Body of pancreas (tissue), 4 donors: ENCODE results near the gene PGAP2. TPM values are rescaled to one million over a fixed set of nuclear protein-coding genes. Genes with fewer than 3 reads are reported as not detected.
A peak's percentile ranks its signal among the peaks of the same experiment; 100 is the strongest.
"Not testable (repeated sequence)": the region's sequence is repeated elsewhere in the genome, so short reads cannot be mapped to it uniquely, and the experiment has no call there.

Source experiments
- ATAC-seq: fragments of 150-250 bp; one replicate; pipeline ENCODE4 v1.9.1; 2016
- DNase-seq, 4 donors: peaks; one replicate each; pipeline ENCODE4 v3.0.0-alpha.2; 2019
- H3K27ac ChIP-seq, 4 donors: fragments of 200-600 bp; sonication (generic); 1 replicate in 3 of 4; 2 replicates in 1 of 4; pipeline versions ENCODE4 v1.5.1 to v1.6.1; 2016 to 2019; ENCODE audit warnings: mild to moderate bottlenecking in 1 of 4, mixed read lengths in 1 of 4, moderate library complexity in 1 of 4
- H3K27me3 ChIP-seq, 2 donors: fragments of 200-600 bp; sonication (generic); one replicate each; pipeline ENCODE4 v1.6.0; 2016; ENCODE audit warnings: mild to moderate bottlenecking in 1 of 2
- H3K36me3 ChIP-seq, 2 donors: fragments of 200-600 bp; sonication (generic); replicated peaks in 1 of 2; 2 replicates each; pipeline ENCODE4 v1.5.1; 2016; ENCODE audit warnings: low read depth in 2 of 2; ENCODE audit not compliant: insufficient read depth in 1 of 2
- H3K4me1 ChIP-seq: fragments of 200-600 bp; sonication (generic); one replicate; pipeline ENCODE4 v1.6.0; 2016
- H3K4me3 ChIP-seq, 2 donors: fragments of 200-600 bp; sonication (generic); 1 replicate in 1 of 2; 2 replicates in 1 of 2; pipeline ENCODE4 v1.5.1; 2016 to 2019
- H3K9me3 ChIP-seq, 3 donors: fragments of 200-600 bp; sonication (generic); 1 replicate in 2 of 3; 2 replicates in 1 of 3; pipeline ENCODE4 v1.5.1; 2016
- CTCF ChIP-seq, 7 experiments: fragments of 450-650 bp in 4 of 7; fragments of 200-600 bp in 3 of 7; sonication (generic) in 3 of 7; IDR thresholded peaks; one replicate each; pipeline ENCODE4 v1.5.1; 2016 to 2019; ENCODE audit warnings: antibody characterized with exemption in 7 of 7
- POLR2A ChIP-seq, 3 donors: fragments of 450-650 bp; IDR thresholded peaks; one replicate each; pipeline ENCODE4 v1.6.1; 2016; ENCODE audit warnings: antibody characterized with exemption in 3 of 3, mild to moderate bottlenecking in 2 of 3
- WGBS, 2 donors: methylation state at CpG; one replicate each; pipeline ENCODE4 v1.1.5; 2017; 5-methylcytosine and 5-hydroxymethylcytosine counted together
- intact Hi-C: fragments of 100-400 bp; cut with DNase I; formaldehyde crosslinking; loops from one replicate; pipeline ENCODE4 v1.15.1; 2023
- total RNA-seq, 2 donors: library from RNA; depleted of rRNA; stranded (reverse); fragments of >200 nt; gene quantifications; one replicate each; pipeline ENCODE4 v1.1.0, GENCODE V29; 2016

Gene PGAP2
- total RNA-seq, result 10 to 100 TPM; 21.5 to 24.1 TPM

GRCh38 chr11:3807909-3808860, at the start of gene PGAP2:
PGAP2 (plus strand) TSS chr11:3808560; CDS start chr11:3811260, 2,700 bp downstream.
- Histone ChIP-seq H3K4me3 (peak within 1 kb of the TSS; percentile 45 to 79), H3K36me3 (no peaks in the 10 kb centered on the region), H3K27me3 (no peaks in the 10 kb centered on the region), H3K9me3 (no peaks in the 10 kb centered on the region), H3K27ac (peak within 1 kb of the TSS; percentile 41 to 84 (median 61)), H3K4me1 (peaks cover 14% of the 10 kb centered on the region)
- TF ChIP-seq CTCF (IDR thresholded peaks at IDR 0.05) (peak; percentile 35 to 61 (median 45)), POLR2A (IDR thresholded peaks at IDR 0.05) (peak in 1 of 3 donors; percentile 12)
- intact Hi-C loops, result no loop called here
- 1 to 2% methylated on average over 17 to 46 of the region's 55 CpGs for WGBS, 2 donors
- DNase-seq, result peak; percentile 55 to 73 (median 60)
- peak; percentile 81 for ATAC-seq

GRCh38 chr11:3764266-3764665, 44.1 kb upstream of the PGAP2 start:
- TF ChIP-seq POLR2A (IDR thresholded peaks at IDR 0.05) (no peak), CTCF (IDR thresholded peaks at IDR 0.05) (no peak)
- no peaks in the 10 kb centered on the region for H3K27me3 ChIP-seq
- no peak for DNase-seq
- H3K4me1 ChIP-seq, result no peaks in the 10 kb centered on the region
- H3K36me3 ChIP-seq, result peaks cover 8 to 41% of the 10 kb centered on the region in 2 donors
- ATAC-seq, result no peak
- no peaks in the 10 kb centered on the region for H3K9me3 ChIP-seq
- H3K27ac ChIP-seq, result no peak overlapping the region
- no peak overlapping the region for H3K4me3 ChIP-seq
- 96 to 97% methylated on average over 4 of the region's 4 CpGs for WGBS, 2 donors
- intact Hi-C loops, result no loop called here

- H3K27me3 ChIP-seq, H3K4me1 ChIP-seq, DNase-seq, ATAC-seq, H3K9me3 ChIP-seq, intact Hi-C loops, H3K27ac ChIP-seq, H3K4me3 ChIP-seq: not testable (repeated sequence)
- peaks cover 8 to 41% of the 10 kb centered on the region in 2 donors for H3K36me3 ChIP-seq
- 82 to 90% methylated on average over 9 of the region's 9 CpGs for WGBS, 2 donors
Measured at GRCh38 chr11:3766836-3767235, 41.5 kb upstream of the PGAP2 start.

GRCh38 chr11:3767536-3767935, 40.8 kb upstream of the PGAP2 start:
- peaks cover 8 to 44% of the 10 kb centered on the region in 2 donors for H3K36me3 ChIP-seq

More at GRCh38 chr11:3767536-3767935, 40.8 kb upstream of the PGAP2 start:
- no peak for TF ChIP-seq CTCF (IDR thresholded peaks at IDR 0.05)
- TF ChIP-seq POLR2A (IDR thresholded peaks at IDR 0.05), result no peak
- Histone ChIP-seq H3K27me3 (no peaks in the 10 kb centered on the region), H3K4me1 (no peaks in the 10 kb centered on the region), H3K27ac (no peak overlapping the region), H3K9me3 (no peaks in the 10 kb centered on the region), H3K4me3 (no peak overlapping the region)
- intact Hi-C loops, result no loop called here
- DNase-seq (no peak), ATAC-seq (no peak)
- WGBS, 2 donors, result 64 to 77% methylated on average over 3 of the region's 3 CpGs
